Stimulated activated CD8-positive, alpha-beta memory T cell treated with anti-CD3 and anti-CD28 coated beads, Interleukin-15, amount 100 ng/mL, for 24 hours (primary cell): Measurements from ENCODE around the gene SLC2A13.

Experiments used
- DNase-seq: peaks from one replicate; pipeline ENCODE4 v3.0.0-alpha.2; 2020; ENCODE audit warnings: low read depth

The SLC2A13 gene

GRCh38 chr12:40105515-40106201, at the start of gene SLC2A13:
SLC2A13 (minus strand) TSS chr12:40106081; CDS start chr12:40105808, 273 bp downstream.
- DNase-seq: peak; percentile 59

- DNase-seq: no peak
These were observed 48.5 kb upstream of the SLC2A13 start for GRCh38 chr12:40154381-40154780.

GRCh38 chr12:40153432-40153831, 47.6 kb upstream of the SLC2A13 start:
- DNase-seq: no peak

- DNase-seq: no peak
These were observed 47.0 kb upstream of the SLC2A13 start for GRCh38 chr12:40152783-40153383.

- no peak for DNase-seq
These were observed 43.9 kb upstream of the SLC2A13 start for GRCh38 chr12:40149673-40150260.

- no peak for DNase-seq
These were observed 41.2 kb upstream of the SLC2A13 start for GRCh38 chr12:40146800-40147797.

GRCh38 chr12:40145896-40146295, 40.0 kb upstream of the SLC2A13 start:
- DNase-seq: no peak

GRCh38 chr12:40144023-40144422, 38.1 kb upstream of the SLC2A13 start:
- no peak for DNase-seq

- DNase-seq: no peak
These were observed 36.3 kb upstream of the SLC2A13 start for GRCh38 chr12:40142001-40142744.

GRCh38 chr12:40138526-40138925, 32.6 kb upstream of the SLC2A13 start:
- DNase-seq: no peak

GRCh38 chr12:40137252-40137651, 31.4 kb upstream of the SLC2A13 start:
- no peak for DNase-seq

GRCh38 chr12:40127408-40127807, 21.5 kb upstream of the SLC2A13 start:
- DNase-seq: no peak

GRCh38 chr12:40123496-40123895, 17.6 kb upstream of the SLC2A13 start:
- no peak for DNase-seq

GRCh38 chr12:40122842-40123241, 17.0 kb upstream of the SLC2A13 start:
- DNase-seq: no peak

- no peak for DNase-seq
These were observed 11.9 kb upstream of the SLC2A13 start for GRCh38 chr12:40117818-40118217.

- DNase-seq: no peak
These were observed 4.7 kb upstream of the SLC2A13 start for GRCh38 chr12:40110586-40110985.

- no peak for DNase-seq
These were observed 2.1 kb upstream of the SLC2A13 start for GRCh38 chr12:40107803-40108620.

- DNase-seq: peak; percentile 89
These were observed 1.4 kb upstream of the SLC2A13 start for GRCh38 chr12:40107098-40107802.

GRCh38 chr12:40106655-40107054, 774 bp upstream of the SLC2A13 start:
- DNase-seq: no peak

- no peak for DNase-seq
These were observed 287 bp upstream of the SLC2A13 start for GRCh38 chr12:40106202-40106533.
